COLO668 (cell line): ENCODE results near the gene ACSF3.
A peak's percentile ranks its signal among the peaks of the same experiment; 100 is the strongest.

Experiments
- DNase-seq: peaks from one replicate; lab custom pipeline; 2025; ENCODE audit not compliant: unreplicated experiment; lab: John Stamatoyannopoulos, UW

The ACSF3 gene

DNA sequence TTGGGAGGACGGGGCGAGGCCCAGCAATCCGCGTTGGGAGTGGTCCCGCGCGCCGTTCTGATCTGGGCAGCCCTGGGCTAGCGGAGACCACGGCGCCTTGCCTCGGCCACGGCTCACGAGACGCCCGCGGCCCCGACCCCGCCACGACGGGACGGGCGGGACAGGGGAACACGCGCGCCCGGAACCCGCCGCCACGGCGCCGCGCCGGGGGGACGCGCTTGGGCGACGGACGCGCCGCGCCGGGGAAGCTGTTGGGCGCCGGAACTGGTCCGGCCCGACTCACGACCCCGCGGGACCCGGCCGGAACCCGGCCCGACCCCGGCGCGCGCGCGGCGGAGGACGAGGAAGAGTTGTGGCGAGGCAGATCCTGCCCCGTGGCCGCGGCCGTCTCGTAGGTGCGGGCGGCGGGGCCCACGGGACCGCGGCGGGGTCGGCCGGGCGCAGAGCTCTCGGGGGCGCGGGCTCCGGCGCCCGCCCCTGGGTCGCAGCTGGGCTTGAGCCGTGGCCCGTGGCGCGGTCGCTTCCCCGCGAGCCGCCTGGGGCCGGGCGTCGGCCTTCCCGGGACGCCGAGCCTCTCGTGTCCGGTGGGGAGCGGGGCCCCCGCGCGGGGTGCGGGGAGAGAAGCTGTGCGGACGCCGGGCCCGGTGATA, at the start of gene ACSF3:
Gene ACSF3 (plus strand): TSS at position 251 of the 650 bp plus-strand sequence. CDS start 6,830 bp downstream, outside the sequence.
- peak; percentile 82 for DNase-seq

DNA sequence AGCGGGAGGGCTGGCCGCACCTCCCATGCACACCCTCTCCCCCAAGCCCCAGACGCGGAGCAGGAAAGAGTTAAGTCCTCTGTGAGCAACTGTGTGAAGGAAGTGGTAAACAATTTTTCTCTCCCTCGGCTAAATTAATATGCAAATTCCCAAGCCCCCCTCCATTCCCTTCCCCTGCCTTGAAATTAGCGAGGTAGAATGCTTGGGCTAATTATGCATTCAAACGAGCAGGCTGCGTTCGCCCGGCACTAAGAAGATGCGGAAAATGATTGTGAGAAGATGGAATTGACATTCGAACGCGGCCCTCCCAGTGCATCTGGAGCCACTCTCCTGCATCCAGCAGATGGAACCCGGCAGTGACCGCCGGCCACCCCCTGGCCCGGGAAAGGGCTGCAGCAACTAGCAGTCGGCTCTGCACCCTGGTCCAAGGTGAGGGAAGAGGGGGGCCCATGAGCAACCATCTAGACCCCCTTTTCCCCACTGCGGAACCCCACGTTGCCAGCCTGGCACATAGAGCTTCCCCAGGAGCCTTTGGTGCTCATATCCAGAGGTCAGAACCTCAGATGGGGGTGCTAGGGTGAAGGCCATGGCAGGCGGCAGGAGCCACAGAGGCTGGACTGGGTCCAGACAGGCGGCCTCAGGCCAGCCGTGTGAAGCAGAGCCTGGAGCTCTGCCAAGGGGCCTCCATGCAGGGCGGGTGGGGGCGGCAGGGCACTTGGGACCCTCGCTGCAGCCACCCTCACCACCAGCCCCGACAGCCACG, 49.1 kb upstream of the ACSF3 start:
- no peak for DNase-seq

GRCh38 chr16:89045181-89045815, 48.4 kb upstream of the ACSF3 start:
- DNase-seq, result no peak

DNA sequence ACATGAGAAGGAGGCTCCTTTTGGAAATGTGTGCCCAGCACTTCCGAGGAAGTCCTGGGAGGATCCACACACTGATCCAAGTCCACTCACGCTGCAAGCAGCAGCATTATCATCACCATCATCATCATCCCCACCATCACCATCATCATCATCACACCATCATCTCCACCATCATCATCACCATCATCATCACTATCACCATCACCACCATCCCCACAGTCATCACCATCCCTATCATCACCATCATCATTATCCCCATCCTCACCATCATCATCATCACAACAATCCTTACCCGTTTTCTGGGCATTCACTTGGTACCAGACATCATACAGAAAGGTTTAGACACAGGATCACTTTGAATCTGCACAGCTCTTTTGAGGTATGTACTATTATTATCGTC, 47.8 kb upstream of the ACSF3 start:
- no peak for DNase-seq

GRCh38 chr16:89046491-89046890, 47.2 kb upstream of the ACSF3 start:
- DNase-seq, result no peak

DNA sequence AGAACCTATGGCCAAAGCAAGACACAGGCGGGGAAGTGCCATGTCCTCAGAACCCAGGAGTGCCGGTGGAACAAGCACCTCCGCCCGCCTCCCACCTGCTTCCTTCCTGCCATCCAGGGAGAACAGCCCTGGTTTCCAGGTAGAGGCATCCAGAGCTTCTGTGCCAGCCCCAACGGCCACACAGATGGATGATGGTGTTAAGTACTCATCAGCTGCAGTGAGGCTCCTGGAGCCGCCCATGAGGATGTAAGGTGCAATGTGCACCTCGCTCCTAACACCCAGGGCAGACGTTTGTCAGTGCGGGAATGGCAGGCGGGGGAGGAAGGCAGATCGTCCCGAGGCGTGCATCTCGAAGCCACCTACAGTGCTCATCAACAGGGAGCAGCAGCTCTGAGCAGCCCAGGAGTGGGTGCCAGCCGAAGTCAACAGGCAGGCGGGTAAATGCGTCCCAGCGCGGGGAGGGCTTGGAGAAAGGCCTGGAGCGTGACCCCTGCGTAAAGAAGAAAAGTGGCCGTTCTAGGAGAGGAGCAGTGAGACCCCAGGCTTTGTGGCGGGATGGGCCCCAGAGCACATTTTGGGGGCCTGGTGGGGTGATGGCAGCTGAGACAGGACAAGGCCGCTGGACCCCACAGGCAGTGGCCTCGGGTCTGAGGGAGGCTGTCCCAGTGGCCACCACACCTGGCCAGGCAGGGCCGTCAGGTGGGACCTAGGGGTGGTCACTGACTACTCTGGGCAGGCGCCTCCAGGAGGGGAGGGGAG, 46.1 kb upstream of the ACSF3 start:
- DNase-seq, result no peak

GRCh38 chr16:89048090-89048725, 45.4 kb upstream of the ACSF3 start:
- peak; percentile 61 for DNase-seq

- no peak for DNase-seq
These were observed 44.7 kb upstream of the ACSF3 start for GRCh38 chr16:89048871-89049422.

DNA sequence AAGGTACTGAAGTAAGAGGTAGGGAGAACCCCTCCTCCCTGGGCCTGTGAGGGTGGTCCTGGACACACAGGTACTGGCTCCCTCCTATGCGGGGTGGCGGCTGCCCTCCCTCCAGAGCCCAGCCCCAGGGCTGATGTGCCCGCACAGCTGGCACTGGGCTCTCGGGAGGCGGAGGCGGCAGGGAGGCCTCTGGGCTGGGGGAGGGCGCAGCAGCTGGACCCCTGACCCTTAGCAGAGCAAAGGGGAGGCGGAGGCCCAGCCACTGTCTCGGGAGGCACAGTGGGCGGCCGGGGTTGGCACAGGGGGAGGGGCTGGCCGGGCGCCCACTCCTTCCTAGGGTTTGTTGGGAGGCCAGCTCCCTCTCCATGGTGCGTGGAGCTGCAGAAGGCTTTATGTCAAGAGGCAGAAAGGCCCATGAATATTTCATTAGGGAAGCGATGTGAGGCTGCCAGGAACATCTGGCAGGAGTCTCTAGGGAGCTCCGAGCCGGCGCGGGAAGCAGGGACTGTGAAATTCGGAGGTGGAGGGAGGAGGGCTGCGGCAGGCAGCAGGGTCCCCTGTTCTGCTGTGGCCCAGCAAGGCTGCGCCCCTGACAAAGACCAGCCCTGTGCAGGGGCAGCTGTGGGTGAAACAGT, 44.1 kb upstream of the ACSF3 start:
- DNase-seq, result peak; percentile 65

DNA sequence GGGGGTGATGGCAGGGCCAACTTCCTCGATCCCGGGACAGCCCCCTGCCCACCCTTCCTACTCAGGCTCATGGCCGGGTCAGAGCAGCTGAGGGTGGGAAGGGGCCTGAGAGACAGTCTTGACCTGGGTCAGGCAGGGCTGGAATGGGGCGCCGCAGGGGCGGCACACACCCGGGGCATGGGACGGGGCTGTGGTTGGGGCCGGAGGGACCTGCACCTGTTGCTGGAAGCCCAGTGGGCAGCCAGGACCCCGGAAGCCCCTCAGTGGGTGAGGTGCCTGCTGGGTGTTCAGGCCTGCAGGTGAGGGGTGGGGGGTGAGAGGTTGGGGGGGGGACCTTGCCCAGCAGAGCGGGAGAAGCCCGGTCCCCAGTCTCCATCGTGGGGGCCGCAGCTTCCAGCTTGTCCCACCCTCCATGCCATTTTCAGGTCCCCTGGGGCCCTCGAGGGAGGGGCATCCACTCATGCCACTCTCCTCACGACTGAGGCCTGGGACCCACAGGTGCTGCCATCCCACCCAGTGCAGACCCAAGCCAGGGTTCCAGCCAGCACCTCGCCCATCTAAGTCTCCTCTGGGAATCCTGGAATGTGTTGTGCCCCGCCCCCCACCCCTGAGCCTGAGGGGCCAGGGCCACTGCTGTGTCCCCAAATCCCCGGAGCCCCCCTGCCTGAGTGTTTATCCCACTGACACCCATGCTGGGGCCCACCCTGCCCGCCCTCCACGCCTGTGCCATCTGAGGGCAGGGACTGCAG, 43.4 kb upstream of the ACSF3 start:
- DNase-seq, result no peak

GRCh38 chr16:89050868-89051311, 42.8 kb upstream of the ACSF3 start:
- no peak for DNase-seq

DNA sequence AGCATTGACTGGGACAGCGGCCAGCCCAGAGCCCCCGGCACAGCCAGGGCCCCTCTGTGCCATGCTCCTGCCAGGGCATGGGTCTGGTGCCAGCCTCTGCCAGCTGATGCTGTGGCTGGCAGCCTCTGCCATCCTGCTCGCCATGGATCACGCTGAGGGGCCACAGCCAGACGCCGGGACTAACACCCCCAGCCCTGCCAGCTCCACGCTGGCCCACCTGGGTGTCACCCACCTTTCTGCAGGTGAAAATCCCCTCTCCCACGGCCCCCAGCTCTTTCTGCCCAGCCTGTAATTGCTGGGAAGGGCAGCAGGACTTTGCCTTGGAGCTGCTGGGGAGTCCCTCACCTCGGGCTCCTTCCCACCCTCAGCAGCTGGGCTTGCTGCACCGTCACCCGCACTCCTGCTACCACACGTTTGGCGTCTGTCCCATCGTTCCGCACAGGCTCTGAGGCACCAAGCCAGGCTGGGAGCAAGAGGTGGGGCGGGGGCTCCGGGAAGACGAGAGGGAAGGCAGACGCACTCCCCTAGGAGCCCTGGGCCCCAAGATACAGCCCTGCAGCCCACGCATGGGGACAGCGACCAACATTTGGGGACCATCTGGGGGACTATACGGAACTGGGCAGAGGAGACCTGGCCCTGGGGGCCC, 42.0 kb upstream of the ACSF3 start:
- no peak for DNase-seq

- DNase-seq, result peak; percentile 44
These were observed 41.3 kb upstream of the ACSF3 start for GRCh38 chr16:89052191-89052889.

DNA sequence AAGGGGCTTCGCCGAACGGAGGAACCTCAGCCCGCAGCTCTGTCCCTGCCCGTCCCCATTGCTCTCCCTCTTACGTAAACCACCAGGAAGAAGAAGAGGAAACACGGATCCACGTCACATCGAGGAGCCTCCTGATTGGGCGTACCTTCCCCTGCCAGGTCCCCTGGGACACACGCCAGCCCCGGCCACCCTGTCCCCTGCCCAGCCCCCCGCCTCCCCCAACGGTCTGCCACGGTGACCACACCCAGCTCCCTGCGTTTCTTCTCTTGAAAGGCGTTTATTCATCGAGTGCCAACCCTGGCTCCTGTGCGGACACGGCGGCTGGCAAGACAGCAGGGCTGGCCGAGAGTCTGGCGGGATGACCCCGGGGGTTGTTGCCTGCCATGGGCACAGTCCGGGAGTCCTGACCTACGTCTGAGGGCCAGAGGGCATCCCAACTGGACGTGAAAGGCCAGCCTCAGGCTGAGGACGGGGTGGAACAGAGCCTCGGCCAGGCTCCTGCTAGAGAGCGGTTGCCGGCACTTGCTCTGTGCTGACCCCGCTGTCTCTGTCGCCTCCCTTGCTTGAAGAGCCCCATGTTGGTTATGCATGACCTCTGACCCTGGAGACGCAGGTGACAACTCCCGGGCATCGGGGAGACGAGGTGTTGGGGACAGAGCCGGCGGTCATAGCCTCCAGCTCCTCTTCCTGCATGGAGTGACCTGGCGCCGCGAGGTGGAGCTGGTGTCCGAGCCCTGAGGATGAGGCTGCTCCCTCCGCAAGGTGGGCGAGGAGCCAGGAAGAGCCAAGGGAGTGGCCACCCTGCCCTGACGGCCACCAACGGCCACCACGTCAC, 40.5 kb upstream of the ACSF3 start:
- DNase-seq, result peak; percentile 85

DNA sequence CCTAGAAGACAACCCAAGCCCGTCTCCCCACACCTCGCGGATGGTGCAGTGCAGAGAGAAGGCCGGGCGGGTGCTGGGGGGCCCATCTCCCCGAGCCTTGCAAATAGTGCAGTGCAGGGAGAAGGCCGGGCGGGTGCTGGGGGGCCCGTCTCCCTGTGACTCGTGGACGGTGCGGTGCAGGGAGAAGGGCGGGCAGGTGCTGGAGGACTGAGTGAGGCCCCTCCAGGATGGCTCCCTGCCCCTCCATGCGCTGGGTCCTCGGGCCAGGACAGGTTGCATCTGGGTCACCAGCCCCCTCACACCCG, 40.0 kb upstream of the ACSF3 start:
- no peak for DNase-seq

DNA sequence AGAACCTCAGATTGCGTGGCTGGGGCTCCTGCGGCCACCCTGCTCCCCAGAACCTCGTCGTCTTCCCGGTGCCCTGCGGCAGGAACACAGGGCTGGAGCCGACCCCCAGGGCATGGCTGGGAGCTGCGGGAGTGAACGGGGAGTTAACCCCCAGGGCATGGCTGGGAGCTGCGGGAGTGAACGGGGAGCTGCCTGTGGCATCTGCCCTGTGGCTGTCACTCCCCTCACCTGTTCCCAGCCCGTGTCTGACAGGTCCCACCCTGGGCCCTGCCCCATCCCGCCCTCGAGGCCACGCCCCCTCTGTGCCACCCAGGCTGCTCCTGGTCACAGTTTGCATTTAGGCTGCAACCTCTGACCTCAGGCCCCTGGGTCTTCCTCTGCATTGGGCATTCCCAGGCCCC, 39.4 kb upstream of the ACSF3 start:
- DNase-seq, result no peak

DNA sequence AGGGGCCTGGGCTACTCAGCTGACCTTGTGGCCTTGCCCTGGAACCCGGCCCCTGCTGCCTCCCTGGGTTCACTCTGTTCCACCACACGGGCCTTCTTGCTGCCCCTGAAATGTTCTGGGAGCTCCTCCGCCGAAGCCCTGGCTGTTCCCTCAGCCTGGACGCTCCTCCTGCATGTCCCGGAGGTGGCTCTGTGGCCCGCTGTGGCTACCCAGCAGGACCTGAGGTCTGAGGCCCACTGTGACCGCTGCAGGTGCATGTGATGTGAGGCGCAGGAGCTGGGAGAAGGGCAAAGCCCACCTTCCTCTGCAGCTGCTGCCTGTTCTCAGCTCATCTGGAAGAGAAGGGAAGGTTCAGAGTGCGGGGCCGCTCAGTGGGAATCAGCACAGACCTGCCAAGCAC, 38.9 kb upstream of the ACSF3 start:
- no peak for DNase-seq

DNA sequence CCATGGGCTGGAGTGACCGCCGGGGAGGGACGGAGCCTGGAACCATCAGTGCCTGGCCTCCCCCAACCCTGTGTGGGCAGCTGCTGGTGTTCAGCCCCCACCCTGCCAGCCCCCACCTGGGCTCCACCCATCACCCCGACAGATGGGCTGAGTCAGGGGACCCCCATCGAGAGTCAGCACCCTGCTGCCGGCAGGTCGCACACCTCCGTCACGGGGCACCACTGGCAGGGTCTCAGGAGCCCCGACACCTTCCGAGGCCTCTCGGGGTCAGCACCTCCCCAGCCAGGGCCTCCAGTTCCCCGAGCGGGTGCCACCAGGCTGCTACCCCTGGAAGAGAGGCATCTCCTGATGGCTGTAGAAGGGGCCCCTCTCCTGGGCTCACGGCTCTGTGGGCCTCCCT, 38.3 kb upstream of the ACSF3 start:
- no peak for DNase-seq
